GM12878 (cell line): Measurements from ENCODE around the gene GLT1D1. TPM values are rescaled to one million over a fixed set of nuclear protein-coding genes. Genes with fewer than 3 reads are reported as not detected.

Experiments
- CBX5 ChIP-seq: sonication (generic); IDR thresholded peaks from 2 replicates; pipeline ENCODE4 v1.6.1; 2016; ENCODE audit warnings: low read depth, moderate library complexity, mild to moderate bottlenecking, inconsistent platforms
- E2F8 ChIP-seq: fragments of 450-650 bp; IDR thresholded peaks from 2 replicates; pipeline ENCODE4 v1.6.1; 2018; ENCODE audit warnings: mild to moderate bottlenecking, low read depth, moderate library complexity; ENCODE audit not compliant: partially characterized antibody
- EGR1 ChIP-seq, 2 experiments: IDR thresholded peaks; 1 replicate in 1 of 2; 2 replicates in 1 of 2; pipeline ENCODE4 v1.6.1; 2011 to 2012; ENCODE audit warnings: low read depth in 2 of 2, low read length in 2 of 2, borderline replicate concordance in 1 of 2, mild to moderate bottlenecking in 1 of 2, moderate library complexity in 1 of 2
- NR2F1 ChIP-seq: fragments of 450-650 bp; conservative IDR thresholded peaks from 2 replicates; pipeline ENCODE4 v1.6.1; 2017; ENCODE audit warnings: mild to moderate bottlenecking
- POLR2AphosphoS2 ChIP-seq: IDR thresholded peaks from 2 replicates; pipeline ENCODE4 v1.6.1; 2011; ENCODE audit warnings: low read depth, mild to moderate bottlenecking, low read length, improper control_type of control experiment, moderate library complexity
- POU2F2 ChIP-seq: IDR thresholded peaks from 3 replicates; pipeline ENCODE4 v1.6.1; 2011; ENCODE audit warnings: low read depth, mild to moderate bottlenecking, low read length, borderline replicate concordance
- TBL1XR1 ChIP-seq: IDR thresholded peaks from 2 replicates; pipeline ENCODE4 v1.6.1; 2012; ENCODE audit warnings: low read depth, low read length, improper control_type of control experiment
- ZBTB40 ChIP-seq: fragments of 450-650 bp; IDR thresholded peaks from 2 replicates; pipeline ENCODE4 v1.6.1; 2016; ENCODE audit warnings: mild to moderate bottlenecking, moderate library complexity, borderline replicate concordance
- polyA plus RNA-seq, 11 experiments: library from polyadenylated mRNA; depleted of rRNA in 4 of 11; unstranded in 6 of 11; stranded (reverse) in 5 of 11; fragments of >200 nt; fragmentation: Nextera tagmentation in 4 of 11; fragmentation: Illumina TruSeq in 1 of 11; extraction: Ambion mirVana in 4 of 11; extraction: Trizol in 1 of 11; gene quantifications; 1 replicate in 1 of 11; 2 replicates in 10 of 11; pipeline versions ENCODE4 v1.2.1 to v1.2.3, GENCODE V29; 2011 to 2016; ENCODE audit warnings: inconsistent platforms in 2 of 11, missing spikeins in 2 of 11, low read depth in 1 of 11
- total RNA-seq, 4 experiments: library from RNA; depleted of rRNA in 3 of 4; stranded (reverse); fragments of >200 nt in 3 of 4; fragmentation: Illumina TruSeq in 1 of 4; extraction: Trizol in 1 of 4; gene quantifications; 2 replicates each; pipeline versions ENCODE4 v1.2.1 to v1.2.3, GENCODE V29; 2013 to 2021
- TF ChIP-seq, protein P1 (sequence below): fragments of 450-650 bp; formaldehyde crosslinking; IDR thresholded peaks from 2 replicates; pipeline ENCODE4 v1.4.0; 2022; ENCODE audit warnings: mild to moderate bottlenecking, moderate library complexity
- TF ChIP-seq, protein P2 (sequence below): fragments of 150-350 bp; IDR thresholded peaks from 2 replicates; pipeline ENCODE4 v1.6.1; 2014; ENCODE audit warnings: mild to moderate bottlenecking, low read depth, low read length
- TF ChIP-seq, protein P3 (sequence below): IDR thresholded peaks from 2 replicates; pipeline ENCODE4 v1.6.1; 2012; ENCODE audit warnings: low read depth, low read length, improper control_type of control experiment
- TF ChIP-seq, protein P4 (sequence below): fragments of 450-650 bp; IDR thresholded peaks from 2 replicates; pipeline ENCODE4 v1.6.1; 2017; ENCODE audit warnings: antibody characterized with exemption, mild to moderate bottlenecking, moderate library complexity

GLT1D1 gene
- total and polyA plus RNA-seq, 10 of the 15 experiments (the other 5 are each of a cell fraction or from before 2014, with no cell fraction given): 0.42 to 62.8 (median 3.0) TPM

DNA sequence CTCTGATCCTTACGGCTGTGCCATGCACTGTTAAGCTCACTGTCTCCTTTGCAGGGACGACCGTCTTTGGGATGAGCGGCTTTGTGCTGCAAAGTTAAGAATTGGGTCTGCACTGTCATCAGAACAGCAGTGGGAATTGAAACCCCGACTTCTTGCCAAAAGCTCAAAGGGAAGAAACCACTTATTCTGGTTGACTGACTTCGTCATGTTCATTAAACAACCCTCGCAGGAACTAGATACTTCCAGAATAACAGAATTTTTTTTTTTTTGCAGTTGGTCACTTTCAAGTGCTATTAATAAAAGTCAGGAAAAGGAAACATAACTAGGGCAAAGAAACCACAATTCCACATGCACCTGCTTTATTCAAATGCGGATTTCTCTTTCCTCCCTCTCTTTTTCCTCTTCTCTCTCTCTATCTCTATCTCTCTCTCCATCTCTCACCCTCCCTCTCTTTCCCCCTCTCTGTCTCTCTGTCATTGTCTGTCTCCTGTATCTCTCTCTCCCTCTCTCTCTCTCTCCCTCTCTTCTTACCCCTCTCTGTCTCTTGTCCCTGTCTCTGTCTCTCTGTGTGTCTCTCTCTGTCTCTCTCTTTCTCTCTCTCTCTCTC is 12.3 kb upstream of the GLT1D1 start (continued):
- TF ChIP-seq, protein P1, sequence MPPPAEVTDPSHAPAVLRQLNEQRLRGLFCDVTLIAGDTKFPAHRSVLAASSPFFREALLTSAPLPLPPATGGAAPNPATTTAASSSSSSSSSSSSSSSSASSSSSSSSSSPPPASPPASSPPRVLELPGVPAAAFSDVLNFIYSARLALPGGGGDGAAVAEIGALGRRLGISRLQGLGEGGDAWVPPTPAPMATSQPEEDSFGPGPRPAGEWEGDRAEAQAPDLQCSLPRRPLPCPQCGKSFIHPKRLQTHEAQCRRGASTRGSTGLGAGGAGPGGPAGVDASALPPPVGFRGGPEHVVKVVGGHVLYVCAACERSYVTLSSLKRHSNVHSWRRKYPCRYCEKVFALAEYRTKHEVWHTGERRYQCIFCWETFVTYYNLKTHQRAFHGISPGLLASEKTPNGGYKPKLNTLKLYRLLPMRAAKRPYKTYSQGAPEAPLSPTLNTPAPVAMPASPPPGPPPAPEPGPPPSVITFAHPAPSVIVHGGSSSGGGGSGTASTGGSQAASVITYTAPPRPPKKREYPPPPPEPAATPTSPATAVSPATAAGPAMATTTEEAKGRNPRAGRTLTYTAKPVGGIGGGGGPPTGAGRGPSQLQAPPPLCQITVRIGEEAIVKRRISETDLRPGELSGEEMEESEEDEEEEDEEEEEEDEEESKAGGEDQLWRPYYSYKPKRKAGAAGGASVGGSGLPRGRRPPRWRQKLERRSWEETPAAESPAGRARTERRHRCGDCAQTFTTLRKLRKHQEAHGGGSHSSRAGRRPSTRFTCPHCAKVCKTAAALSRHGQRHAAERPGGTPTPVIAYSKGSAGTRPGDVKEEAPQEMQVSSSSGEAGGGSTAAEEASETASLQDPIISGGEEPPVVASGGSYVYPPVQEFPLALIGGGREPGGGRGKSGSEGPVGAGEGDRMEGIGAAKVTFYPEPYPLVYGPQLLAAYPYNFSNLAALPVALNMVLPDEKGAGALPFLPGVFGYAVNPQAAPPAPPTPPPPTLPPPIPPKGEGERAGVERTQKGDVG (CRISPR knock-in tag): no peak
- TF ChIP-seq NR2F1: 0 out of 2 replicates have a peak, but pooled peaks have one; percentile 32
- TF ChIP-seq POLR2AphosphoS2: no peak
- TF ChIP-seq TBL1XR1: peak; percentile 61; the same call in 1 of the 2 replicates
- TF ChIP-seq, protein P2, sequence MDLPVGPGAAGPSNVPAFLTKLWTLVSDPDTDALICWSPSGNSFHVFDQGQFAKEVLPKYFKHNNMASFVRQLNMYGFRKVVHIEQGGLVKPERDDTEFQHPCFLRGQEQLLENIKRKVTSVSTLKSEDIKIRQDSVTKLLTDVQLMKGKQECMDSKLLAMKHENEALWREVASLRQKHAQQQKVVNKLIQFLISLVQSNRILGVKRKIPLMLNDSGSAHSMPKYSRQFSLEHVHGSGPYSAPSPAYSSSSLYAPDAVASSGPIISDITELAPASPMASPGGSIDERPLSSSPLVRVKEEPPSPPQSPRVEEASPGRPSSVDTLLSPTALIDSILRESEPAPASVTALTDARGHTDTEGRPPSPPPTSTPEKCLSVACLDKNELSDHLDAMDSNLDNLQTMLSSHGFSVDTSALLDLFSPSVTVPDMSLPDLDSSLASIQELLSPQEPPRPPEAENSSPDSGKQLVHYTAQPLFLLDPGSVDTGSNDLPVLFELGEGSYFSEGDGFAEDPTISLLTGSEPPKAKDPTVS: peak; percentile 97
- peak; percentile 63; the same call in 1 of the 3 replicates for TF ChIP-seq POU2F2
- TF ChIP-seq, protein P3, sequence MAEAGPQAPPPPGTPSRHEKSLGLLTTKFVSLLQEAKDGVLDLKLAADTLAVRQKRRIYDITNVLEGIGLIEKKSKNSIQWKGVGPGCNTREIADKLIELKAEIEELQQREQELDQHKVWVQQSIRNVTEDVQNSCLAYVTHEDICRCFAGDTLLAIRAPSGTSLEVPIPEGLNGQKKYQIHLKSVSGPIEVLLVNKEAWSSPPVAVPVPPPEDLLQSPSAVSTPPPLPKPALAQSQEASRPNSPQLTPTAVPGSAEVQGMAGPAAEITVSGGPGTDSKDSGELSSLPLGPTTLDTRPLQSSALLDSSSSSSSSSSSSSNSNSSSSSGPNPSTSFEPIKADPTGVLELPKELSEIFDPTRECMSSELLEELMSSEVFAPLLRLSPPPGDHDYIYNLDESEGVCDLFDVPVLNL: no peak
- no peak for TF ChIP-seq CBX5
- TF ChIP-seq E2F8: no peak
- TF ChIP-seq EGR1 (IDR thresholded peaks at IDR 0.05; ENCODE audit: borderline replicate concordance in 1 of 2, low read depth in 2 of 2, low read length in 2 of 2): no peak
- no peak for TF ChIP-seq ZBTB40
- TF ChIP-seq, protein P4, sequence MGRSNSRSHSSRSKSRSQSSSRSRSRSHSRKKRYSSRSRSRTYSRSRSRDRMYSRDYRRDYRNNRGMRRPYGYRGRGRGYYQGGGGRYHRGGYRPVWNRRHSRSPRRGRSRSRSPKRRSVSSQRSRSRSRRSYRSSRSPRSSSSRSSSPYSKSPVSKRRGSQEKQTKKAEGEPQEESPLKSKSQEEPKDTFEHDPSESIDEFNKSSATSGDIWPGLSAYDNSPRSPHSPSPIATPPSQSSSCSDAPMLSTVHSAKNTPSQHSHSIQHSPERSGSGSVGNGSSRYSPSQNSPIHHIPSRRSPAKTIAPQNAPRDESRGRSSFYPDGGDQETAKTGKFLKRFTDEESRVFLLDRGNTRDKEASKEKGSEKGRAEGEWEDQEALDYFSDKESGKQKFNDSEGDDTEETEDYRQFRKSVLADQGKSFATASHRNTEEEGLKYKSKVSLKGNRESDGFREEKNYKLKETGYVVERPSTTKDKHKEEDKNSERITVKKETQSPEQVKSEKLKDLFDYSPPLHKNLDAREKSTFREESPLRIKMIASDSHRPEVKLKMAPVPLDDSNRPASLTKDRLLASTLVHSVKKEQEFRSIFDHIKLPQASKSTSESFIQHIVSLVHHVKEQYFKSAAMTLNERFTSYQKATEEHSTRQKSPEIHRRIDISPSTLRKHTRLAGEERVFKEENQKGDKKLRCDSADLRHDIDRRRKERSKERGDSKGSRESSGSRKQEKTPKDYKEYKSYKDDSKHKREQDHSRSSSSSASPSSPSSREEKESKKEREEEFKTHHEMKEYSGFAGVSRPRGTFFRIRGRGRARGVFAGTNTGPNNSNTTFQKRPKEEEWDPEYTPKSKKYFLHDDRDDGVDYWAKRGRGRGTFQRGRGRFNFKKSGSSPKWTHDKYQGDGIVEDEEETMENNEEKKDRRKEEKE: no peak
